Stimulated activated CD4-positive, alpha-beta T cell treated with anti-CD3 and anti-CD28 coated beads, Interleukin-1b, Interleukin-23, amount 100 ng/mL, for 1 hour (primary cell): ENCODE measurements around the gene MAN1A1.

ENCODE experiments used
- DNase-seq, 2 donors: peaks; one replicate each; pipeline ENCODE4 v3.0.0-alpha.2; 2020; ENCODE audit warnings: low read depth in 2 of 2

Gene MAN1A1

GRCh38 chr6:119325559-119326265, 23.8 kb downstream of the MAN1A1 start:
- DNase-seq, result no peak

- DNase-seq, result no peak
Measured at GRCh38 chr6:119324718-119325117, 24.8 kb downstream of the MAN1A1 start.

GRCh38 chr6:119323931-119324330, 25.6 kb downstream of the MAN1A1 start:
- no peak for DNase-seq

GRCh38 chr6:119323478-119323877, 26.1 kb downstream of the MAN1A1 start:
- DNase-seq, result no peak

GRCh38 chr6:119322715-119323350, 26.7 kb downstream of the MAN1A1 start:
- no peak for DNase-seq

- no peak for DNase-seq
Measured at GRCh38 chr6:119322034-119322433, 27.5 kb downstream of the MAN1A1 start.

GRCh38 chr6:119319694-119320093, 29.9 kb downstream of the MAN1A1 start:
- DNase-seq, result no peak

GRCh38 chr6:119318730-119319129, 30.8 kb downstream of the MAN1A1 start:
- no peak for DNase-seq

GRCh38 chr6:119318176-119318575, 31.4 kb downstream of the MAN1A1 start:
- no peak for DNase-seq

GRCh38 chr6:119317007-119317406, 32.6 kb downstream of the MAN1A1 start:
- DNase-seq, result no peak

- DNase-seq, result no peak
Measured at GRCh38 chr6:119314885-119315272, 34.7 kb downstream of the MAN1A1 start.

- no peak for DNase-seq
Measured at GRCh38 chr6:119313937-119314884, 35.4 kb downstream of the MAN1A1 start.

- no peak for DNase-seq
Measured at GRCh38 chr6:119312875-119313338, 36.7 kb downstream of the MAN1A1 start.

- no peak for DNase-seq
Measured at GRCh38 chr6:119312441-119312840, 37.1 kb downstream of the MAN1A1 start.

GRCh38 chr6:119311514-119312142, 37.9 kb downstream of the MAN1A1 start:
- DNase-seq, result no peak

GRCh38 chr6:119310486-119311036, 39.0 kb downstream of the MAN1A1 start:
- DNase-seq, result no peak

GRCh38 chr6:119308991-119309657, 40.4 kb downstream of the MAN1A1 start:
- no peak for DNase-seq

- DNase-seq, result no peak
Measured at GRCh38 chr6:119308048-119308570, 41.5 kb downstream of the MAN1A1 start.

- no peak for DNase-seq
Measured at GRCh38 chr6:119307056-119307455, 42.5 kb downstream of the MAN1A1 start.

GRCh38 chr6:119306396-119306968, 43.1 kb downstream of the MAN1A1 start:
- no peak for DNase-seq
